ENCODE measurements around the gene BICD1.

BICD1 gene

GRCh38 chr12:32201096-32201495 is 94.4 kb downstream of the BICD1 start:
- DNase-seq (ENCODE audit: low read depth) = no peak
- no peak for TF ChIP-seq CTCF (conservative IDR thresholded peaks at IDR 0.05; ENCODE audit: low read depth, low read length)
- no peak overlapping the region for H3K4me3 ChIP-seq (ENCODE audit: low read depth, low read length)

- no peak for DNase-seq (ENCODE audit: low read depth)
- H3K4me3 ChIP-seq (ENCODE audit: low read depth, low read length) = no peak overlapping the region
- no peak for TF ChIP-seq CTCF (conservative IDR thresholded peaks at IDR 0.05; ENCODE audit: low read depth, low read length)
These were observed 95.3 kb downstream of the BICD1 start for GRCh38 chr12:32201976-32202375.

- no peak for TF ChIP-seq CTCF (conservative IDR thresholded peaks at IDR 0.05; ENCODE audit: low read depth, low read length)
- no peak for DNase-seq (ENCODE audit: low read depth)
- no peak overlapping the region for H3K4me3 ChIP-seq (ENCODE audit: low read depth, low read length)
These were observed 99.1 kb downstream of the BICD1 start for GRCh38 chr12:32205731-32206130.

- TF ChIP-seq CTCF (conservative IDR thresholded peaks at IDR 0.05; ENCODE audit: low read depth, low read length) = no peak
- no peak for DNase-seq (ENCODE audit: low read depth)
- H3K4me3 ChIP-seq (ENCODE audit: low read depth, low read length) = no peak overlapping the region
These were observed 101.7 kb downstream of the BICD1 start for GRCh38 chr12:32208355-32208754.

- no peak overlapping the region for H3K4me3 ChIP-seq (ENCODE audit: low read depth, low read length)
- DNase-seq (ENCODE audit: low read depth) = no peak
- no peak for TF ChIP-seq CTCF (conservative IDR thresholded peaks at IDR 0.05; ENCODE audit: low read depth, low read length)
These were observed 104.6 kb downstream of the BICD1 start for GRCh38 chr12:32211066-32211899.

GRCh38 chr12:32211900-32212156 is 105.2 kb downstream of the BICD1 start:
- no peak for TF ChIP-seq CTCF (conservative IDR thresholded peaks at IDR 0.05; ENCODE audit: low read depth, low read length)
- DNase-seq (ENCODE audit: low read depth) = no peak

GRCh38 chr12:32214723-32215122 is 108.1 kb downstream of the BICD1 start:
- no peak overlapping the region for H3K4me3 ChIP-seq (ENCODE audit: low read depth, low read length)
- TF ChIP-seq CTCF (conservative IDR thresholded peaks at IDR 0.05; ENCODE audit: low read depth, low read length) = no peak
- DNase-seq (ENCODE audit: low read depth) = no peak

More at GRCh38 chr12:32211900-32212156, 105.2 kb downstream of the BICD1 start:
- no peak overlapping the region for H3K4me3 ChIP-seq (ENCODE audit: low read depth, low read length)

Data from choroid plexus epithelial cell (primary cell).